Erythroblast (primary cell): ENCODE measurements around the gene FAM124A.

ENCODE experiments used
- GATA1 ChIP-seq: IDR thresholded peaks from 2 replicates; pipeline ENCODE4 v1.6.1; 2011; ENCODE audit warnings: low read depth, mild to moderate bottlenecking, control low read depth, low read length, moderate library complexity
- POLR2A ChIP-seq: IDR thresholded peaks from 2 replicates; pipeline ENCODE4 v1.6.1; 2011; ENCODE audit warnings: mild to moderate bottlenecking, low read length

DNA sequence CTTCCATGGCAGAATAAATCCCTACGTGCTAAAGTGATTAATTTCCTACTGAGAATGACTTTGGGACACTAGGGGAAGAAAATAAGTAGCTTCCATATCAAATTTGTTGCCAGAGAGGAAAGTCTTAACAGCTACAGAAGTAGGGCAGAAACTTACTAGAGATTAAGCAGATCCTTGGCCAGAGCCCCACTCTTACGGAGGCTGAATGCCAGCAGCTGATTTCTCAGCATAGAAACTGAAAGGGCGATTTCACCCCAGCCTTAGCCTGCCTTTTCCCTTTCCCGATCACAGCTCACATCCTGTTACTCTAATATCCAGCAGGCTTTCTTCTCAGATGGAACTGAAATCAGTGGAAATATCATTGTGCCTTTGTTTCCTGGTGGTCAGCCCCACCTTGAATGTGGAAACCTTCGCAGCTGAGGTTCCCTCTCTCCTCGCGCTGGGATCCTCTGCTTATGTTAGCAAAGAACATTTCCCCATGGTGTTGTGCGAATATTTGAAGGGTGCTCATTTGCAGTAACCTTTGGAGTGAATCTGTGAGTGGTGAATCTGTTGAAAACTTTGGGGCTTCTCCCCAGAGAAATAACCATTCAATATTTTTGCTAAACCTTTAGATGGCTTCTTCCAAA, 8.4 kb downstream of the FAM124A start:
- TF ChIP-seq POLR2A (no peak), GATA1 (no peak)
